Neural cell (in vitro differentiated cells): ENCODE data around the gene TIMMDC1. TPM values are rescaled to one million over a fixed set of nuclear protein-coding genes. Genes with fewer than 3 reads are reported as not detected.
A peak's percentile ranks its signal among the peaks of the same experiment; 100 is the strongest.

Experiments
- H2AFZ ChIP-seq: fragments of 200-600, 300-800 bp; sonication (generic), shearing (Covaris generic); 2 replicates; pipeline ENCODE4 v1.6.0; 2014; ENCODE audit warnings: low read depth, mild to moderate bottlenecking, antibody characterized with exemption, low read length, moderate library complexity
- H3F3A ChIP-seq: fragments of 200-600 bp; shearing (Covaris generic); 2 replicates; pipeline ENCODE4 v1.6.1; 2016; ENCODE audit warnings: mild to moderate bottlenecking, moderate library complexity, mixed read lengths, antibody characterized with exemption, low read length; ENCODE audit not compliant: insufficient read depth, poor library complexity, severe bottlenecking
- H3K27ac ChIP-seq: fragments of 200-600, 300-800 bp; sonication (generic), shearing (Covaris generic); 2 replicates; pipeline ENCODE4 v1.5.1; 2014; ENCODE audit warnings: mild to moderate bottlenecking, low read length, moderate library complexity
- H3K27me3 ChIP-seq: fragments of 300-800, 200-600 bp; sonication (generic), shearing (Covaris generic); 2 replicates; pipeline ENCODE4 v1.6.0; 2014; ENCODE audit warnings: mild to moderate bottlenecking, low read depth, low read length, moderate library complexity; ENCODE audit not compliant: insufficient read depth
- H3K36me3 ChIP-seq: fragments of 300-800, 200-600 bp; sonication (generic), shearing (Covaris generic); 2 replicates; pipeline ENCODE4 v1.5.1; 2014; ENCODE audit warnings: mild to moderate bottlenecking, antibody characterized with exemption, low read length, moderate library complexity; ENCODE audit not compliant: insufficient read depth
- H3K4me2 ChIP-seq: fragments of 300-800, 200-600 bp; sonication (generic), shearing (Covaris generic); 2 replicates; pipeline ENCODE4 v1.6.0; 2014; ENCODE audit warnings: mild to moderate bottlenecking, low read length
- H3K4me3 ChIP-seq: fragments of 300-800, 200-600 bp; sonication (generic), shearing (Covaris generic); 2 replicates; pipeline ENCODE4 v1.5.1; 2014; ENCODE audit warnings: mild to moderate bottlenecking, low read length, moderate library complexity
- H3K79me2 ChIP-seq: fragments of 200-600 bp; shearing (Covaris generic); replicated peaks from 2 replicates; pipeline ENCODE4 v1.6.0; 2014; ENCODE audit warnings: mild to moderate bottlenecking, low read length, moderate library complexity; ENCODE audit not compliant: insufficient read depth
- H3K9ac ChIP-seq: fragments of 300-800, 200-600 bp; sonication (generic), shearing (Covaris generic); 2 replicates; pipeline ENCODE4 v1.6.1; 2016; ENCODE audit warnings: mild to moderate bottlenecking, low read length, mixed read lengths
- H3K9me2 ChIP-seq: fragments of 200-600 bp; shearing (Covaris generic); 2 replicates; pipeline ENCODE4 v1.6.1; 2016; ENCODE audit warnings: mild to moderate bottlenecking, low read length, mixed read lengths; ENCODE audit not compliant: insufficient read depth
- H3K9me3 ChIP-seq: fragments of 200-600, 300-800 bp; sonication (generic), shearing (Covaris generic); 2 replicates; pipeline ENCODE4 v1.6.1; 2016; ENCODE audit warnings: mild to moderate bottlenecking, mixed run types, low read length, moderate library complexity, mixed read lengths
- H4K20me1 ChIP-seq: fragments of 200-600 bp; shearing (Covaris generic); 2 replicates; pipeline ENCODE4 v1.6.1; 2016; ENCODE audit warnings: mild to moderate bottlenecking, mixed run types; ENCODE audit not compliant: insufficient read depth
- EP300 ChIP-seq: fragments of 450-650 bp; conservative IDR thresholded peaks from 2 replicates; pipeline ENCODE4 v1.6.1; 2014; ENCODE audit warnings: antibody characterized with exemption, mild to moderate bottlenecking, moderate library complexity; ENCODE audit not compliant: poor library complexity, severe bottlenecking
- EZH2 ChIP-seq: fragments of 200-600, 300-800 bp; shearing (Covaris generic), sonication (generic); IDR thresholded peaks from 2 replicates; pipeline ENCODE4 v1.6.1; 2014; ENCODE audit warnings: antibody characterized with exemption, low read length, borderline replicate concordance, mild to moderate bottlenecking; ENCODE audit not compliant: insufficient read depth, poor library complexity, severe bottlenecking
- MXI1 ChIP-seq: fragments of 450-650 bp; conservative IDR thresholded peaks from 2 replicates; pipeline ENCODE4 v1.6.1; 2014; ENCODE audit warnings: antibody characterized with exemption, mild to moderate bottlenecking; ENCODE audit not compliant: poor library complexity, severe bottlenecking
- POLR2AphosphoS5 ChIP-seq: IDR thresholded peaks from 2 replicates; pipeline ENCODE4 v1.6.1; 2012
- RAD21 ChIP-seq: fragments of 450-650 bp; conservative IDR thresholded peaks from 2 replicates; pipeline ENCODE4 v1.6.1; 2014; ENCODE audit warnings: antibody characterized with exemption, mild to moderate bottlenecking, moderate library complexity
- REST ChIP-seq: IDR thresholded peaks from 2 replicates; pipeline ENCODE4 v1.6.1; 2012; ENCODE audit warnings: borderline replicate concordance
- SMC3 ChIP-seq: fragments of 450-650 bp; conservative IDR thresholded peaks from 2 replicates; pipeline ENCODE4 v1.6.1; 2014; ENCODE audit warnings: antibody characterized with exemption, mild to moderate bottlenecking, moderate library complexity; ENCODE audit not compliant: poor library complexity
- TAF1 ChIP-seq: IDR thresholded peaks from 2 replicates; pipeline ENCODE4 v1.6.1; 2012; ENCODE audit warnings: low read depth
- polyA minus RNA-seq: library from RNA; depleted of rRNA, polyadenylated mRNA; stranded (reverse); fragments of >200 nt; gene quantifications from 2 replicates; pipeline ENCODE4 v1.2.3, GENCODE V29; 2014
- polyA plus RNA-seq: library from polyadenylated mRNA; depleted of rRNA; stranded (reverse); fragments of >200 nt; gene quantifications from 2 replicates; pipeline ENCODE4 v1.2.3, GENCODE V29; 2014
- TF ChIP-seq, protein P1 (sequence below): fragments of 450-650 bp; IDR thresholded peaks from 2 replicates; pipeline ENCODE4 v1.5.1; 2014; ENCODE audit warnings: antibody characterized with exemption, mild to moderate bottlenecking, moderate library complexity; ENCODE audit not compliant: poor library complexity, severe bottlenecking

The TIMMDC1 gene
- polyA plus RNA-seq = 109 and 110 TPM in 2 replicates
- 40.4 and 49.8 TPM in 2 replicates for polyA minus RNA-seq

- no peaks in the 10 kb centered on the region for H3K36me3 ChIP-seq
- peak within 1 kb of the TSS; percentile 95 for H3K27ac ChIP-seq
- H3K4me3 ChIP-seq = peak within 1 kb of the TSS; percentile 90
- H3K9me3 ChIP-seq = no peaks in the 10 kb centered on the region
- peak within 1 kb of the TSS; percentile 93 for H2AFZ ChIP-seq
- no peaks in the 10 kb centered on the region for H3K9me2 ChIP-seq
- no peaks in the 10 kb centered on the region for H3K27me3 ChIP-seq
- peak within 1 kb of the TSS; percentile 92 for H3K9ac ChIP-seq
- H4K20me1 ChIP-seq = no peaks in the 10 kb centered on the region
- H3F3A ChIP-seq = no peaks in the 10 kb centered on the region
- H3K4me2 ChIP-seq = peak within 1 kb of the TSS; percentile 87
- TF ChIP-seq REST (peak; percentile 91), RAD21 (peak; percentile 48), SMC3 (peak; percentile 54), MXI1 (peak; percentile 92), POLR2AphosphoS5 (peak; percentile 98), EZH2 (no peak), EP300 (peak; percentile 64), TAF1 (peak; percentile 93)
- TF ChIP-seq, protein P1, sequence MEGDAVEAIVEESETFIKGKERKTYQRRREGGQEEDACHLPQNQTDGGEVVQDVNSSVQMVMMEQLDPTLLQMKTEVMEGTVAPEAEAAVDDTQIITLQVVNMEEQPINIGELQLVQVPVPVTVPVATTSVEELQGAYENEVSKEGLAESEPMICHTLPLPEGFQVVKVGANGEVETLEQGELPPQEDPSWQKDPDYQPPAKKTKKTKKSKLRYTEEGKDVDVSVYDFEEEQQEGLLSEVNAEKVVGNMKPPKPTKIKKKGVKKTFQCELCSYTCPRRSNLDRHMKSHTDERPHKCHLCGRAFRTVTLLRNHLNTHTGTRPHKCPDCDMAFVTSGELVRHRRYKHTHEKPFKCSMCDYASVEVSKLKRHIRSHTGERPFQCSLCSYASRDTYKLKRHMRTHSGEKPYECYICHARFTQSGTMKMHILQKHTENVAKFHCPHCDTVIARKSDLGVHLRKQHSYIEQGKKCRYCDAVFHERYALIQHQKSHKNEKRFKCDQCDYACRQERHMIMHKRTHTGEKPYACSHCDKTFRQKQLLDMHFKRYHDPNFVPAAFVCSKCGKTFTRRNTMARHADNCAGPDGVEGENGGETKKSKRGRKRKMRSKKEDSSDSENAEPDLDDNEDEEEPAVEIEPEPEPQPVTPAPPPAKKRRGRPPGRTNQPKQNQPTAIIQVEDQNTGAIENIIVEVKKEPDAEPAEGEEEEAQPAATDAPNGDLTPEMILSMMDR = no peak
- H3K79me2 ChIP-seq = peaks cover 10% of the 10 kb centered on the region
Observed at GRCh38 chr3:119498186-119499011, at the start of gene TIMMDC1. Gene TIMMDC1, plus strand, starts transcription at chr3:119498547. Its CDS starts 187 bp downstream, at chr3:119498734.

GRCh38 chr3:119453822-119454221 lies 44.5 kb upstream of the TIMMDC1 start:
- no peaks in the 10 kb centered on the region for H3K9me2 ChIP-seq
- no peak overlapping the region for H3K4me2 ChIP-seq
- H3K27ac ChIP-seq = no peak overlapping the region
- no peaks in the 10 kb centered on the region for H3K9me3 ChIP-seq
- H3K79me2 ChIP-seq = no peaks in the 10 kb centered on the region
- H3K4me3 ChIP-seq = no peak overlapping the region
- H3K27me3 ChIP-seq = no peaks in the 10 kb centered on the region
- no peak overlapping the region for H2AFZ ChIP-seq
- no peak overlapping the region for H3K9ac ChIP-seq
- TF ChIP-seq EP300 = no peak
- no peak for TF ChIP-seq RAD21
- TF ChIP-seq EZH2 = no peak
- no peak for TF ChIP-seq POLR2AphosphoS5
- no peak for TF ChIP-seq SMC3
- TF ChIP-seq, protein P1 = no peak
- no peak for TF ChIP-seq REST
- TF ChIP-seq MXI1 = no peak
- no peak for TF ChIP-seq TAF1
- H3K36me3 ChIP-seq = no peaks in the 10 kb centered on the region
- H4K20me1 ChIP-seq = no peaks in the 10 kb centered on the region
- no peaks in the 10 kb centered on the region for H3F3A ChIP-seq
